ENCODE results near the gene TBC1D22A. TPM values are rescaled to one million over a fixed set of nuclear protein-coding genes. Genes with fewer than 3 reads are reported as not detected.

TBC1D22A gene
- total and polyA plus RNA-seq, 2 donors from 2014 or later, result 24.6 to 39.4 TPM

GRCh38 chr22:47207846-47208554, 445.6 kb downstream of the TBC1D22A start:
- Histone ChIP-seq H3K27ac (ENCODE audit: low read depth in 2 of 2, low read length in 2 of 2) (no peak overlapping the region), H3K9ac (ENCODE audit: low read length in 3 of 3) (no peak overlapping the region), H3K36me3 (ENCODE audit: control insufficient read depth in 2 of 3, insufficient read depth in 3 of 3, low read length in 3 of 3) (no peaks in the 10 kb centered on the region), H3K9me3 (ENCODE audit: control insufficient read depth in 2 of 3, insufficient read depth in 1 of 3, low read length in 3 of 3) (no peaks in the 10 kb centered on the region), H3K4me3 (ENCODE audit: low read length in 3 of 3) (no peak overlapping the region), H3K27me3 (ENCODE audit: control insufficient read depth, insufficient read depth, low read length) (no peaks in the 10 kb centered on the region), H3K4me1 (ENCODE audit: control insufficient read depth in 2 of 3, insufficient read depth in 2 of 3, low read depth in 1 of 3, low read length in 3 of 3) (no peaks in the 10 kb centered on the region)
- intact Hi-C loops (cut with DNase I), result no loop called here
- peak in 1 of 5 donors; percentile 48 for DNase-seq
- no peak for TF ChIP-seq CTCF (IDR thresholded peaks at IDR 0.05; ENCODE audit: borderline replicate concordance, extremely low read depth, insufficient read depth)
- FAIRE-seq, result no peak

GRCh38 chr22:47208630-47209029, 446.2 kb downstream of the TBC1D22A start:
- DNase-seq, result no peak
- no peak for TF ChIP-seq CTCF (IDR thresholded peaks at IDR 0.05; ENCODE audit: borderline replicate concordance, extremely low read depth, insufficient read depth)
- Histone ChIP-seq H3K4me1 (ENCODE audit: control insufficient read depth in 2 of 3, insufficient read depth in 2 of 3, low read depth in 1 of 3, low read length in 3 of 3) (no peaks in the 10 kb centered on the region), H3K27ac (ENCODE audit: low read depth in 2 of 2, low read length in 2 of 2) (no peak overlapping the region), H3K9ac (ENCODE audit: low read length in 3 of 3) (no peak overlapping the region), H3K36me3 (ENCODE audit: control insufficient read depth in 2 of 3, insufficient read depth in 3 of 3, low read length in 3 of 3) (no peaks in the 10 kb centered on the region), H3K27me3 (ENCODE audit: control insufficient read depth, insufficient read depth, low read length) (no peaks in the 10 kb centered on the region), H3K9me3 (ENCODE audit: control insufficient read depth in 2 of 3, insufficient read depth in 1 of 3, low read length in 3 of 3) (no peaks in the 10 kb centered on the region), H3K4me3 (ENCODE audit: low read length in 3 of 3) (no peak overlapping the region)
- intact Hi-C loops (cut with DNase I), result no loop called here
- FAIRE-seq, result no peak

GRCh38 chr22:47209040-47209514, 446.6 kb downstream of the TBC1D22A start:
- H3K9me3 ChIP-seq (ENCODE audit: control insufficient read depth in 2 of 3, insufficient read depth in 1 of 3, low read length in 3 of 3), result no peaks in the 10 kb centered on the region
- H3K4me1 ChIP-seq (ENCODE audit: control insufficient read depth in 2 of 3, insufficient read depth in 2 of 3, low read depth in 1 of 3, low read length in 3 of 3), result no peaks in the 10 kb centered on the region
- no peak overlapping the region for H3K27ac ChIP-seq (ENCODE audit: low read depth in 2 of 2, low read length in 2 of 2)
- FAIRE-seq (no peak), DNase-seq (peak in 1 of 5 donors; percentile 41)
- no peak overlapping the region for H3K4me3 ChIP-seq (ENCODE audit: low read length in 3 of 3)
- H3K27me3 ChIP-seq (ENCODE audit: control insufficient read depth, insufficient read depth, low read length), result no peaks in the 10 kb centered on the region
- TF ChIP-seq CTCF (IDR thresholded peaks at IDR 0.05; ENCODE audit: borderline replicate concordance, extremely low read depth, insufficient read depth), result no peak
- H3K36me3 ChIP-seq (ENCODE audit: control insufficient read depth in 2 of 3, insufficient read depth in 3 of 3, low read length in 3 of 3), result no peaks in the 10 kb centered on the region
- intact Hi-C loops (cut with DNase I), result no loop called here
- H3K9ac ChIP-seq (ENCODE audit: low read length in 3 of 3), result no peak overlapping the region
